Spleen (tissue), 11 donors: Measurements from ENCODE around the gene JAKMIP1. TPM values are rescaled to one million over a fixed set of nuclear protein-coding genes. Genes with fewer than 3 reads are reported as not detected.
A peak's percentile ranks its signal among the peaks of the same experiment; 100 is the strongest.

Source experiments
- DNase-seq: peaks from one replicate; pipeline ENCODE4 v3.0.0-alpha.2; 2020
- H3K27ac ChIP-seq, 8 donors: fragments of 200-600 bp; sonication (generic) in 7 of 8; 1 replicate in 4 of 8; 2 replicates in 4 of 8; pipeline versions ENCODE4 v1.5.0 to v1.8.0; 2016 to 2021; ENCODE audit warnings: inconsistent platforms in 4 of 8, mild to moderate bottlenecking in 4 of 8, moderate library complexity in 1 of 8
- H3K27me3 ChIP-seq, 7 donors: fragments of 200-600 bp; sonication (generic) in 6 of 7; replicated peaks in 1 of 7; 1 replicate in 4 of 7; 2 replicates in 3 of 7; pipeline versions ENCODE4 v1.5.0 to v1.8.0; 2016 to 2021; ENCODE audit warnings: inconsistent platforms in 3 of 7, mild to moderate bottlenecking in 1 of 7
- H3K36me3 ChIP-seq, 6 donors: fragments of 200-600 bp; sonication (generic) in 5 of 6; 1 replicate in 4 of 6; 2 replicates in 2 of 6; pipeline versions ENCODE4 v1.5.0 to v1.8.0; 2016 to 2021; ENCODE audit warnings: inconsistent platforms in 2 of 6
- H3K4me1 ChIP-seq, 6 donors: fragments of 200-600 bp; sonication (generic) in 5 of 6; 1 replicate in 3 of 6; 2 replicates in 3 of 6; pipeline versions ENCODE4 v1.5.0 to v1.8.0; 2016 to 2021; ENCODE audit warnings: inconsistent platforms in 3 of 6
- H3K4me3 ChIP-seq, 8 donors: fragments of 200-600 bp; sonication (generic) in 7 of 8; 1 replicate in 4 of 8; 2 replicates in 4 of 8; pipeline versions ENCODE4 v1.5.0 to v1.8.0; 2016 to 2021; ENCODE audit warnings: inconsistent platforms in 4 of 8, mild to moderate bottlenecking in 4 of 8, moderate library complexity in 2 of 8
- H3K9me3 ChIP-seq, 8 donors: fragments of 200-600 bp; sonication (generic) in 7 of 8; 1 replicate in 4 of 8; 2 replicates in 4 of 8; pipeline versions ENCODE4 v1.5.0 to v1.8.0; 2016 to 2021; ENCODE audit warnings: inconsistent platforms in 4 of 8
- POLR2A ChIP-seq, 3 donors: fragments of 450-650 bp; IDR thresholded peaks; one replicate each; pipeline ENCODE4 v1.5.1; 2017; ENCODE audit warnings: antibody characterized with exemption in 3 of 3, mild to moderate bottlenecking in 1 of 3
- POLR2AphosphoS5 ChIP-seq, 3 donors: sonication (generic); formaldehyde crosslinking; IDR thresholded peaks; one replicate each; pipeline ENCODE4 v1.5.1; 2017; ENCODE audit warnings: antibody characterized with exemption in 3 of 3
- WGBS, 5 donors: extraction: QIAGEN DNeasy Blood & Tissue Kit in 3 of 5; methylation state at CpG; one replicate each; pipeline versions ENCODE4 v1.1.5 to v1.1.7; 2013 to 2018; 5-methylcytosine and 5-hydroxymethylcytosine counted together
- intact Hi-C: fragments of 100-400 bp; cut with DNase I; formaldehyde crosslinking; loops from one replicate; pipeline ENCODE4 v1.15.0; 2023; ENCODE audit warnings: low total_unique reads
- polyA plus RNA-seq, 3 donors: library from polyadenylated mRNA; stranded (reverse); fragments of 200-250 nt; gene quantifications; one replicate each; pipeline ENCODE4 v1.2.1, GENCODE V29; 2013
- total RNA-seq, 7 donors: library from RNA; depleted of rRNA in 3 of 7; stranded (reverse); fragments of >200 nt in 3 of 7; fragmentation: NEBNext Ultra II Directional in 4 of 7; extraction: Animal tissue kit (Norgen Biotek cat#: 25700) in 4 of 7; gene quantifications; one replicate each; pipeline versions ENCODE4 v1.1.0 to v1.2.1, GENCODE V29; 2016 to 2021
- TF ChIP-seq, protein P1 (sequence below), 11 experiments: fragments of 200-600 bp in 7 of 11; fragments of 450-650 bp in 4 of 11; sonication (generic) in 4 of 11; IDR thresholded peaks in 8 of 11; conservative IDR thresholded peaks in 3 of 11; 1 replicate in 7 of 11; 2 replicates in 4 of 11; pipeline versions ENCODE4 v1.4.0 to v1.8.0; 2016 to 2021; ENCODE audit warnings: antibody characterized with exemption in 11 of 11, inconsistent platforms in 4 of 11, mild to moderate bottlenecking in 1 of 11
- donor health status: healthy with polysubstance abuse.
- donor health status: DM: no; HTN: no; CAD: no; lungs with moderate emphysema.
- donor health status: DM: no; HTN: no; CAD: no.
- donor health status: Bipolar disorder and iron deficiency.
- donor health status: healthy.
- donor health status: DM: no; HTN: no; CAD: no.
- donor health status: DM: yes; HTN: yes; CAD: no.

Gene JAKMIP1
- total and polyA plus RNA-seq, 10 donors = 0.37 to 8.7 (median 2.6) TPM

DNA sequence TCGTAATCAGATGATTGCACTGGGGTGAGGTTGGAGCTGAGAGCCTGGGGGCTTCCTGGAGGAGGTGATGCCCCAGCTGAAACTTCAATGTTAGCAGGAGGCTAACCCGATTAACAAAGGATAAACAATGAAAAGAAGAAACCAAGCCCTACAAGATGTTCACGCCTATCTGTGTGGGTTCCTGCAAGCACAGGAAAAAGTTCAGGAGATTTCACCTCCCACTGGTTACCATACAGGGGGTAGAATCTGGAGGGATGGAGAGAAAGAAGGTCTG is 27.5 kb downstream of the JAKMIP1 start:
- TF ChIP-seq POLR2AphosphoS5 (IDR thresholded peaks at IDR 0.05) (no peak), POLR2A (IDR thresholded peaks at IDR 0.05) (no peak)
- TF ChIP-seq, protein P1, sequence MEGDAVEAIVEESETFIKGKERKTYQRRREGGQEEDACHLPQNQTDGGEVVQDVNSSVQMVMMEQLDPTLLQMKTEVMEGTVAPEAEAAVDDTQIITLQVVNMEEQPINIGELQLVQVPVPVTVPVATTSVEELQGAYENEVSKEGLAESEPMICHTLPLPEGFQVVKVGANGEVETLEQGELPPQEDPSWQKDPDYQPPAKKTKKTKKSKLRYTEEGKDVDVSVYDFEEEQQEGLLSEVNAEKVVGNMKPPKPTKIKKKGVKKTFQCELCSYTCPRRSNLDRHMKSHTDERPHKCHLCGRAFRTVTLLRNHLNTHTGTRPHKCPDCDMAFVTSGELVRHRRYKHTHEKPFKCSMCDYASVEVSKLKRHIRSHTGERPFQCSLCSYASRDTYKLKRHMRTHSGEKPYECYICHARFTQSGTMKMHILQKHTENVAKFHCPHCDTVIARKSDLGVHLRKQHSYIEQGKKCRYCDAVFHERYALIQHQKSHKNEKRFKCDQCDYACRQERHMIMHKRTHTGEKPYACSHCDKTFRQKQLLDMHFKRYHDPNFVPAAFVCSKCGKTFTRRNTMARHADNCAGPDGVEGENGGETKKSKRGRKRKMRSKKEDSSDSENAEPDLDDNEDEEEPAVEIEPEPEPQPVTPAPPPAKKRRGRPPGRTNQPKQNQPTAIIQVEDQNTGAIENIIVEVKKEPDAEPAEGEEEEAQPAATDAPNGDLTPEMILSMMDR (IDR thresholded peaks at IDR 0.05 in 8 of 11, conservative IDR thresholded peaks at IDR 0.05 in 3 of 11) = no peak
- 58 to 79% (median 63%) methylated on average over 3 of the region's 3 CpGs for WGBS, 5 donors
- no peaks in the 10 kb centered on the region for H3K27me3 ChIP-seq
- intact Hi-C loops = no loop called here
- no peak for DNase-seq
- no peak overlapping the region for H3K4me3 ChIP-seq
- H3K27ac ChIP-seq = peak overlapping the region in 1 of 8 donors; percentile 11
- H3K36me3 ChIP-seq = no peaks in the 10 kb centered on the region
- peaks cover 0 to 5% (median 0%) of the 10 kb centered on the region in 8 donors for H3K9me3 ChIP-seq
- H3K4me1 ChIP-seq = peaks cover 0 to 4% (median 0%) of the 10 kb centered on the region in 6 donors

DNA sequence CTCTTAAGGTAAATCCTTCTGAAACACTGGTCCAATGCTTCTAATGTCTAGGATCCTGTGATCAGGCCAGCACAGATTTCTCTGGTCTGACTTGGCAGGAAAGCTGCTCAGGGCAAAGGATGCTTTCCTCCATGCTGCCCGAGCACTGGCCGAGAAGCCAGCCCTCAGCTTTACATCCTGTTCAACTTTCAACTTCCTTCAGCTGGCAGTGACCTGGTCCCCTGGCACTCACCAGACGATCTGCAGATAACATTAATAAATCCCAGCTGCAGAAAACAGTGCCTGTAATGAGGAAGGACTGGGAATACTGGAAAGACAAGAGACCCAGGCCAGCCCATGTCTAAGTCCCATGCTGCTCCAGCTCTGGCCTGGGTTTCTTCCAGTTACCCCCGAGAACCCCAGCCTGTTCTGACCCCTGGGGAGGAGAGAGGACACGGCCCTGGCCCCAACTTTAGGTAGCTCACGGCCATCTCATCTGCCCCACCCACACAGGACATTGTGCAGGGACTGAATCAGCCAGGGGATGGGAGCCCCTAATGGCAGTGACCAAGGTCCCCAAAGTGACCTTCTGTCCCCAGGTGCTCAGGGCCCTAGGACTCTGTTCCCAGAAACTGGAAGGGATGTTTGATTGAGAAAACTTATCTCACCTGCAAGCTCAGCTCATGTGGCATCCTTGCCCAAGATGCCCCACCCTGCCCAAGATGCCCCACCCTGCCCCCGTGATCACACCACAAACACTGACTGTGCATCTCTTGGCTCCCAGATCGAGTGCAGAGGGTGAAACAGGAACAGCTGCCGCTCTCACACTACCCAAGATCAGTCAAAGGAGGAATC is 28.0 kb downstream of the JAKMIP1 start:
- TF ChIP-seq POLR2A (IDR thresholded peaks at IDR 0.05) (no peak), POLR2AphosphoS5 (IDR thresholded peaks at IDR 0.05) (no peak)
- TF ChIP-seq, protein P1 (IDR thresholded peaks at IDR 0.05 in 8 of 11, conservative IDR thresholded peaks at IDR 0.05 in 3 of 11) = no peak
- intact Hi-C loops = no loop called here
- Histone ChIP-seq H3K4me3 (no peak overlapping the region), H3K4me1 (no peaks in the 10 kb centered on the region), H3K27me3 (no peaks in the 10 kb centered on the region), H3K27ac (peak overlapping the region in 1 of 8 donors; percentile 11), H3K9me3 (no peaks in the 10 kb centered on the region), H3K36me3 (no peaks in the 10 kb centered on the region)
- DNase-seq = no peak
- 44 to 60% (median 51%) methylated on average over 9 of the region's 9 CpGs for WGBS, 5 donors

DNA sequence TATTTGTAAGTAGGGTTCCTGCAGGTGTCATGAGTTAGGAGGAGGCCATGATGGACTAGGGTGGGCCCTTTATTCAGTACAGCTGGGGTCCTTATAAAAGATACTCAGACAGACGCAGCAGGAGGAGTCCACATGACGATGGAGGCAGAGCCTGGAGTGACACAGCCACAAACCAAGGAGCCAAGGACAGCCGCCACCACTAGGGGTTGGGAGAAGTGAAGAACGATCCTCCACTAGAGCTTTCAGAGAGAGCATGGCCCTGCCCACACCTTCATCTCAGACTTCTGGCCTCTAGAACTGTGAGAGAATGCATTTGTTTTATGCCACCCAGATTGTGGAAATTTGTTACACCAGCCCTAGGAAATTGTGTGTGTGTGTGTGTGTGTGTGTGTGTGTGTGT is 31.1 kb downstream of the JAKMIP1 start:
- H3K27me3 ChIP-seq = no peaks in the 10 kb centered on the region
- intact Hi-C loops = no loop called here

DNA sequence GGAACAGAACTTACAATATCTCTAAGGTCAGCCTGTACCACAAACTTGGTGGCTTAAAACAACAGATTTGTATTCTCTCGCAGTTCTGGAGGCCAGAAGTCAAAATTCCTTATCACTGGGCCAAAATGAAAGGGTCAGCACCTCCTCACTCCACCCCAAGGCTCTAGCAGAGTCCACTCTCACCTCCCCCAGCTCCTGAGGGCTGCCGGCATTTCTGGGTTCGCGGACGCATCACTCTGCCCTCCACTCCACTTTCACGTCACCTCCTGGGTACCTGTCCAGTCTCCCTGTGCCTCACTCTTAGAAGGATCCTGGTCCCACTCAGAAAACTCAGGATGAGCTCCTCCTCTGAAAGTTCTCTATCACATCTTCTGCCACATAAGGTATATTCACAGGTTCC is 34.6 kb downstream of the JAKMIP1 start:
- H3K27ac ChIP-seq = no peak overlapping the region
- 85 to 95% (median 91%) methylated on average over 6 of the region's 6 CpGs for WGBS, 5 donors
- no peak for TF ChIP-seq POLR2AphosphoS5 (IDR thresholded peaks at IDR 0.05)
- TF ChIP-seq, protein P1 (IDR thresholded peaks at IDR 0.05 in 8 of 11, conservative IDR thresholded peaks at IDR 0.05 in 3 of 11) = no peak
- TF ChIP-seq POLR2A (IDR thresholded peaks at IDR 0.05) = no peak
- no peak overlapping the region for H3K4me3 ChIP-seq
- peaks cover 0 to 22% (median 3%) of the 10 kb centered on the region in 8 donors for H3K9me3 ChIP-seq
- H3K4me1 ChIP-seq = no peaks in the 10 kb centered on the region
- DNase-seq = no peak
- peaks cover 0 to 3% (median 0%) of the 10 kb centered on the region in 7 donors for H3K27me3 ChIP-seq
- intact Hi-C loops = no loop called here
- H3K36me3 ChIP-seq = no peaks in the 10 kb centered on the region

More for the DNA sequence above, 31.1 kb downstream of the JAKMIP1 start:
- H3K27ac ChIP-seq = no peak overlapping the region
- DNase-seq = no peak
- TF ChIP-seq, protein P1 (IDR thresholded peaks at IDR 0.05 in 8 of 11, conservative IDR thresholded peaks at IDR 0.05 in 3 of 11) = no peak
- TF ChIP-seq POLR2AphosphoS5 (IDR thresholded peaks at IDR 0.05) (no peak), POLR2A (IDR thresholded peaks at IDR 0.05) (no peak)
- H3K4me1 ChIP-seq = no peaks in the 10 kb centered on the region
- no peaks in the 10 kb centered on the region for H3K36me3 ChIP-seq
- peaks cover 0 to 7% (median under 1%) of the 10 kb centered on the region in 8 donors for H3K9me3 ChIP-seq
- H3K4me3 ChIP-seq = no peak overlapping the region
- 88 to 94% (median 92%) methylated on average over 4 of the region's 4 CpGs for WGBS, 5 donors
